ENCODE data around the gene DPY19L1. TPM values are rescaled to one million over a fixed set of nuclear protein-coding genes. Genes with fewer than 3 reads are reported as not detected.
"Not testable (repeated sequence)": the region's sequence is repeated elsewhere in the genome, so short reads cannot be mapped to it uniquely, and the experiment has no call there.

DPY19L1 gene
- total RNA-seq (2014; rRNA removed; shearing (Covaris generic)) (5.8 and 12.5 TPM in 2 replicates), total RNA-seq (2022) (16.7 and 17.6 TPM in 2 replicates), Bru-seq, nascent RNA (percentile 67 among the genes with signal in this experiment), BruChase-seq, experiment 1, labeled RNA remaining after a 6-hour chase (percentile 61 among the genes with signal in this experiment), BruChase-seq, experiment 2, labeled RNA remaining after a 2-hour chase (percentile 64 among the genes with signal in this experiment)
- long read RNA-seq, full-length matches to known transcripts = 22 of 30 reads
- long read RNA-seq, partial matches to known transcripts = 1 of 30 reads
- long read RNA-seq, other reads (novel, unspliced or antisense) = 7 of 30 reads

GRCh38 chr7:35037211-35037525 is at the start of gene DPY19L1:
DPY19L1 (minus strand) TSS chr7:35037485; CDS start chr7:35037394, 91 bp downstream.
- no TSS peak for BruUV-seq (replicated peaks)
- CTCF ChIA-PET (ENCODE audit: unreplicated experiment) = interaction anchor here (0.5 to 0.6 kb wide), 3 partner anchors 300 to 855 kb away, joined by 3 to 6 read pairs (median 5); no protein-coding TSS in a partner anchor
- intact Hi-C loops (cut with micrococcal nuclease; ENCODE audit: unreplicated experiment) = loop anchor here (5.0 kb wide), 3 partner anchors 90 to 650 kb away; partner anchors contain the start of gene TBX20
- Histone ChIP-seq H3K4me2 (ENCODE audit: low read length) (peak within 1 kb of the TSS; percentile 95), H3K9me2 (ENCODE audit: insufficient read depth, low read length) (no peaks in the 10 kb centered on the region), H4K20me1 (ENCODE audit: insufficient read depth, low read length) (no peaks in the 10 kb centered on the region), H3K27ac (ENCODE audit: low read depth, low read length, poor library complexity, severe bottlenecking) (peak within 1 kb of the TSS; percentile 61), H2AFZ (ENCODE audit: low read length) (peak within 1 kb of the TSS; percentile 99), H3K4me1 (ENCODE audit: insufficient read depth, low read length, poor library complexity, severe bottlenecking) (peaks cover 27% of the 10 kb centered on the region), H3K36me3 (ENCODE audit: insufficient read depth, low read length) (no peaks in the 10 kb centered on the region), H3K79me2 (ENCODE audit: insufficient read depth, low read depth, low read length) (no peaks in the 10 kb centered on the region), H3K9me3 (ENCODE audit: low read length) (no peaks in the 10 kb centered on the region), H3K4me3 (ENCODE audit: low read depth, low read length, poor library complexity, severe bottlenecking) (peak within 1 kb of the TSS; percentile 79)
- no peak for TF ChIP-seq EZH2phosphoT487 (IDR thresholded peaks at IDR 0.05; ENCODE audit: borderline replicate concordance, low read depth, low read length)
- no peak for TF ChIP-seq CTCF (conservative IDR thresholded peaks at IDR 0.05; ENCODE audit: low read length)
- POLR2A ChIA-PET = no interaction called here
- no peak for DNase-seq (ENCODE audit: low spot score)

- H2AFZ ChIP-seq (ENCODE audit: low read length); DNase-seq (ENCODE audit: low spot score); H3K9me3 ChIP-seq (ENCODE audit: low read length); CTCF ChIA-PET (ENCODE audit: unreplicated experiment); BruUV-seq (replicated peaks); H3K4me1 ChIP-seq (ENCODE audit: insufficient read depth, low read length, poor library complexity, severe bottlenecking); H4K20me1 ChIP-seq (ENCODE audit: insufficient read depth, low read length); H3K79me2 ChIP-seq (ENCODE audit: insufficient read depth, low read depth, low read length); H3K27ac ChIP-seq (ENCODE audit: low read depth, low read length, poor library complexity, severe bottlenecking); H3K4me2 ChIP-seq (ENCODE audit: low read length); H3K4me3 ChIP-seq (ENCODE audit: low read depth, low read length, poor library complexity, severe bottlenecking); H3K36me3 ChIP-seq (ENCODE audit: insufficient read depth, low read length); H3K9me2 ChIP-seq (ENCODE audit: insufficient read depth, low read length): not testable (repeated sequence)
- POLR2A ChIA-PET = interaction anchor here (0.6 kb wide), 1 partner anchor 803 kb away, joined by 3 read pairs; no protein-coding TSS in a partner anchor
- intact Hi-C loops (cut with micrococcal nuclease; ENCODE audit: unreplicated experiment) = loop anchor here (10.0 kb wide), 1 partner anchor 345 kb away; no protein-coding TSS in a partner anchor
These were observed 42.2 kb upstream of the DPY19L1 start for GRCh38 chr7:35079517-35079916.

- H3K27ac ChIP-seq (ENCODE audit: low read depth, low read length, poor library complexity, severe bottlenecking); H3K4me3 ChIP-seq (ENCODE audit: low read depth, low read length, poor library complexity, severe bottlenecking); H3K9me3 ChIP-seq (ENCODE audit: low read length); H3K79me2 ChIP-seq (ENCODE audit: insufficient read depth, low read depth, low read length); H2AFZ ChIP-seq (ENCODE audit: low read length); H3K4me2 ChIP-seq (ENCODE audit: low read length); H3K4me1 ChIP-seq (ENCODE audit: insufficient read depth, low read length, poor library complexity, severe bottlenecking); H4K20me1 ChIP-seq (ENCODE audit: insufficient read depth, low read length); H3K9me2 ChIP-seq (ENCODE audit: insufficient read depth, low read length); BruUV-seq (replicated peaks); H3K36me3 ChIP-seq (ENCODE audit: insufficient read depth, low read length); CTCF ChIA-PET (ENCODE audit: unreplicated experiment); POLR2A ChIA-PET; DNase-seq (ENCODE audit: low spot score): not testable (repeated sequence)
- intact Hi-C loops (cut with micrococcal nuclease; ENCODE audit: unreplicated experiment) = loop anchor here (5.0 to 10.0 kb wide), 2 partner anchors 351 to 463 kb away; no protein-coding TSS in a partner anchor
These were observed 36.7 kb upstream of the DPY19L1 start for GRCh38 chr7:35074008-35074407.

Data from OCI-LY7 (cell line).